GM12878 (cell line): Measurements from ENCODE around the gene COQ9. TPM values are rescaled to one million over a fixed set of nuclear protein-coding genes. Genes with fewer than 3 reads are reported as not detected.

Source experiments
- ATAC-seq: fragments of 200-7000 bp; cut with Tn5 transposase; 3 replicates; pipeline ENCODE4 v1.9.1; 2020; ENCODE audit warnings: mild to moderate bottlenecking, moderate library complexity
- BruUV-seq: library from RNA; stranded (reverse); fragments of 400-500 nt; replicated peaks from 2 replicates; lab custom pipeline; 2021; lab: Mats Ljungman, UMichigan
- CTCF ChIA-PET: fragments of 300-600 bp; sonication (Branson Sonifier 250); formaldehyde crosslinking; extraction: SDS; loops from one replicate; lab custom pipeline; 2021; ENCODE audit warnings: inconsistent platforms; lab: Yijun Ruan, JAX
- POLR2A ChIA-PET: fragments of 350-600 bp; formaldehyde crosslinking; extraction: SDS; loops from one replicate; lab custom pipeline; 2021; ENCODE audit warnings: inconsistent platforms; lab: Charles Lee
- RAD21 ChIA-PET: fragments of 300-600 bp; sonication (Branson Sonifier 250); formaldehyde crosslinking; loops from one replicate; lab custom pipeline; 2023; ENCODE audit warnings: antibody characterized with exemption; ENCODE audit not compliant: unreplicated experiment; lab: Charles Lee
- SMC1A ChIA-PET: fragments of 300-600 bp; sonication (Branson Sonifier 250); formaldehyde crosslinking; loops from one replicate; lab custom pipeline; 2023; ENCODE audit not compliant: unreplicated experiment, uncharacterized antibody; lab: Charles Lee
- DNase-seq: peaks from one replicate; pipeline ENCODE4 v3.0.0-alpha.2; 2011; ENCODE audit warnings: low read depth, low spot score
- FAIRE-seq: peaks from 3 replicates; lab custom pipeline; 2011; peaks lifted over from hg19 to GRCh38; lab: Jason Lieb, UNC
- H2AFZ ChIP-seq: 2 replicates; pipeline ENCODE4 v1.6.0; 2011; ENCODE audit warnings: low read depth, low read length, control low read depth; ENCODE audit not compliant: control insufficient read depth
- H3K27ac ChIP-seq: 2 replicates; pipeline ENCODE4 v1.5.1; 2011; ENCODE audit warnings: control low read depth; ENCODE audit not compliant: control insufficient read depth, insufficient read depth
- H3K27me3 ChIP-seq, 2 experiments: replicated peaks in 1 of 2; 2 replicates each; pipeline versions ENCODE4 v1.6.0 to v1.6.1; 2011; ENCODE audit warnings: low read length in 1 of 2; ENCODE audit not compliant: control insufficient read depth in 2 of 2, insufficient read depth in 2 of 2
- H3K36me3 ChIP-seq, 2 experiments: 2 replicates each; pipeline ENCODE4 v1.5.1; 2011; ENCODE audit warnings: low read length in 1 of 2; ENCODE audit not compliant: control insufficient read depth in 2 of 2, insufficient read depth in 2 of 2
- H3K4me1 ChIP-seq: 2 replicates; pipeline ENCODE4 v1.6.1; 2011; ENCODE audit warnings: mild to moderate bottlenecking, low read length, moderate library complexity, mixed read lengths; ENCODE audit not compliant: control insufficient read depth, insufficient read depth
- H3K4me2 ChIP-seq: 2 replicates; pipeline ENCODE4 v1.6.0; 2011; ENCODE audit warnings: control low read depth; ENCODE audit not compliant: control insufficient read depth, insufficient read depth
- H3K4me3 ChIP-seq: fragments of 200-600 bp; sonication (generic); 2 replicates; pipeline ENCODE4 v1.5.1; 2016
- H3K79me2 ChIP-seq: 2 replicates; pipeline ENCODE4 v1.6.0; 2011; ENCODE audit warnings: low read length; ENCODE audit not compliant: control insufficient read depth, insufficient read depth
- H3K9ac ChIP-seq: 2 replicates; pipeline ENCODE4 v1.8.0; 2011; ENCODE audit warnings: low read length, control low read depth, mixed read lengths; ENCODE audit not compliant: control insufficient read depth, insufficient read depth
- H3K9me3 ChIP-seq: replicated peaks from 3 replicates; pipeline ENCODE4 v1.5.1; 2011; ENCODE audit warnings: mild to moderate bottlenecking, low read length; ENCODE audit not compliant: control insufficient read depth, insufficient read depth
- H4K20me1 ChIP-seq: 2 replicates; pipeline ENCODE4 v1.6.0; 2011; ENCODE audit not compliant: control insufficient read depth, insufficient read depth
- BRCA1 ChIP-seq: IDR thresholded peaks from 2 replicates; pipeline ENCODE4 v1.6.1; 2011; ENCODE audit warnings: low read depth, low read length, improper control_type of control experiment
- CTCF ChIP-seq, 3 experiments: IDR thresholded peaks in 2 of 3; conservative IDR thresholded peaks in 1 of 3; 2 replicates each; pipeline ENCODE4 v1.5.1; 2011; ENCODE audit warnings: low read depth in 3 of 3, low read length in 3 of 3, mild to moderate bottlenecking in 3 of 3, control low read depth in 2 of 3, moderate library complexity in 2 of 3, inconsistent platforms in 1 of 3, mixed read lengths in 1 of 3; ENCODE audit not compliant: control insufficient read depth in 2 of 3, insufficient read depth in 1 of 3; ENCODE audit errors: extremely low read depth in 1 of 3
- EGR1 ChIP-seq, 2 experiments: IDR thresholded peaks; 1 replicate in 1 of 2; 2 replicates in 1 of 2; pipeline ENCODE4 v1.6.1; 2011 to 2012; ENCODE audit warnings: low read depth in 2 of 2, low read length in 2 of 2, borderline replicate concordance in 1 of 2, mild to moderate bottlenecking in 1 of 2, moderate library complexity in 1 of 2
- GABPA ChIP-seq: IDR thresholded peaks from 2 replicates; pipeline ENCODE4 v1.6.1; 2014; ENCODE audit warnings: antibody characterized with exemption, low read depth, mild to moderate bottlenecking, inconsistent platforms
- IRF3 ChIP-seq: fragments of 450-650 bp; IDR thresholded peaks from 2 replicates; pipeline ENCODE4 v1.6.1; 2014; ENCODE audit warnings: mild to moderate bottlenecking
- JUND ChIP-seq: IDR thresholded peaks from 2 replicates; pipeline ENCODE4 v1.6.1; 2012; ENCODE audit warnings: low read depth, mild to moderate bottlenecking, low read length, improper control_type of control experiment, moderate library complexity
- KDM1A ChIP-seq: fragments of 200-600 bp; sonication (generic); IDR thresholded peaks from 2 replicates; pipeline ENCODE4 v1.6.1; 2016; ENCODE audit warnings: borderline replicate concordance
- MLLT1 ChIP-seq: fragments of 450-650 bp; IDR thresholded peaks from 2 replicates; pipeline ENCODE4 v1.6.1; 2016; ENCODE audit warnings: mild to moderate bottlenecking
- PKNOX1 ChIP-seq: fragments of 450-650 bp; IDR thresholded peaks from 2 replicates; pipeline ENCODE4 v1.6.1; 2016; ENCODE audit warnings: mild to moderate bottlenecking
- PML ChIP-seq: IDR thresholded peaks from 2 replicates; pipeline ENCODE4 v1.6.1; 2012; ENCODE audit warnings: low read length, inconsistent platforms
- POLR2AphosphoS5 ChIP-seq: IDR thresholded peaks from 2 replicates; pipeline ENCODE4 v1.6.1; 2011; ENCODE audit warnings: mild to moderate bottlenecking, low read length, inconsistent platforms
- SIN3A ChIP-seq: IDR thresholded peaks from 2 replicates; pipeline ENCODE4 v1.6.1; 2012; ENCODE audit warnings: low read depth, low read length, improper control_type of control experiment
- ZBTB33 ChIP-seq: fragments of 450-650 bp; IDR thresholded peaks from 2 replicates; pipeline ENCODE4 v1.6.1; 2017; ENCODE audit warnings: mild to moderate bottlenecking
- WGBS: methylation state at CpG from one replicate; pipeline ENCODE4 v1.1.6; 2016; ENCODE audit warnings: low lambda C conversion rate; ENCODE audit not compliant: insufficient replicate concordance, insufficient coverage; ENCODE audit errors: missing lambda C conversion rate; 5-methylcytosine and 5-hydroxymethylcytosine counted together
- in situ Hi-C: fragments of 300-500 bp; cut with MboI; formaldehyde crosslinking; loops from 9 replicates; pipeline ENCODE4 v1.14.3; 2018; ENCODE audit warnings: mixed read lengths
- intact Hi-C: fragments of 100-400 bp; cut with micrococcal nuclease; formaldehyde crosslinking; loops from one replicate; pipeline ENCODE4 v1.14.2; 2022; ENCODE audit not compliant: unreplicated experiment
- polyA plus RNA-seq, 11 experiments: library from polyadenylated mRNA; depleted of rRNA in 4 of 11; unstranded in 6 of 11; stranded (reverse) in 5 of 11; fragments of >200 nt; fragmentation: Nextera tagmentation in 4 of 11; fragmentation: Illumina TruSeq in 1 of 11; extraction: Ambion mirVana in 4 of 11; extraction: Trizol in 1 of 11; gene quantifications; 1 replicate in 1 of 11; 2 replicates in 10 of 11; pipeline versions ENCODE4 v1.2.1 to v1.2.3, GENCODE V29; 2011 to 2016; ENCODE audit warnings: inconsistent platforms in 2 of 11, missing spikeins in 2 of 11, low read depth in 1 of 11
- total RNA-seq, 4 experiments: library from RNA; depleted of rRNA in 3 of 4; stranded (reverse); fragments of >200 nt in 3 of 4; fragmentation: Illumina TruSeq in 1 of 4; extraction: Trizol in 1 of 4; gene quantifications; 2 replicates each; pipeline versions ENCODE4 v1.2.1 to v1.2.3, GENCODE V29; 2013 to 2021

COQ9 gene
- total and polyA plus RNA-seq, 10 of the 15 experiments (the other 5 are each of a cell fraction or from before 2014, with no cell fraction given): 24.1 to 79.7 (median 50.1) TPM

- TF ChIP-seq PKNOX1 (no peak), MLLT1 (no peak), KDM1A (no peak)
These were observed 57.9 kb downstream of the COQ9 start (continued) for GRCh38 chr16:57505169-57505568.

- WGBS: 43% methylated on average over 7 of the region's 13 CpGs
- in situ Hi-C loops (no loop called here), intact Hi-C loops (loop anchor here (2.0 kb wide), 1 partner anchor 13 kb away; no protein-coding TSS in a partner anchor)
- Histone ChIP-seq H3K27ac (no peak overlapping the region), H3K27me3 (no peaks in the 10 kb centered on the region; a peak in 2 of 4 replicates), H2AFZ (no peak overlapping the region), H3K4me1 (no peaks in the 10 kb centered on the region), H4K20me1 (no peaks in the 10 kb centered on the region), H3K9me3 (no peaks in the 10 kb centered on the region), H3K9ac (no peak overlapping the region), H3K79me2 (no peaks in the 10 kb centered on the region), H3K4me2 (no peak overlapping the region), H3K36me3 (no peaks in the 10 kb centered on the region; a peak in 1 of 4 replicates), H3K4me3 (no peak overlapping the region)
- RAD21 ChIA-PET: interaction anchor here (1.2 kb wide), 1 partner anchor 288 kb away, joined by 3 read pairs; no protein-coding TSS in a partner anchor
- no peak for DNase-seq
- FAIRE-seq: no peak
- no TSS peak for BruUV-seq
- CTCF ChIA-PET: interaction anchor here (0.9 to 2.0 kb wide), 3 partner anchors 10 to 90 kb away, joined by 3 to 6 read pairs (median 3); no protein-coding TSS in a partner anchor
- SMC1A ChIA-PET: interaction anchor here (1.0 kb wide), 1 partner anchor 82 kb away, joined by 3 read pairs; no protein-coding TSS in a partner anchor
- POLR2A ChIA-PET: no interaction called here
- no peak for ATAC-seq
- TF ChIP-seq IRF3 (no peak), PML (no peak), SIN3A (no peak), JUND (no peak), POLR2AphosphoS5 (no peak), GABPA (no peak), BRCA1 (no peak), ZBTB33 (no peak), EGR1 (IDR thresholded peaks at IDR 0.05; ENCODE audit: borderline replicate concordance in 1 of 2, low read depth in 2 of 2, low read length in 2 of 2) (no peak), CTCF (IDR thresholded peaks at IDR 0.05 in 2 of 3, conservative IDR thresholded peaks at IDR 0.05 in 1 of 3; ENCODE audit: control insufficient read depth in 2 of 3, extremely low read depth in 1 of 3, insufficient read depth in 1 of 3, low read depth in 3 of 3, low read length in 3 of 3) (no peak)
These were observed 60.1 kb downstream of the COQ9 start for GRCh38 chr16:57507136-57508034.
